GM08714 (cell line): ENCODE results near the gene LRRN3.

Experiments
- H3K4me3 ChIP-seq: fragments of 200-500 bp; sonication (Bioruptor generic); 2 replicates; pipeline ENCODE4 v1.5.1; 2014; ENCODE audit warnings: mild to moderate bottlenecking, low read length, inconsistent platforms
- ZNF274 ChIP-seq: IDR thresholded peaks from 2 replicates; pipeline ENCODE4 v1.6.1; 2012; ENCODE audit warnings: mild to moderate bottlenecking, low read depth, low read length

The LRRN3 gene

DNA sequence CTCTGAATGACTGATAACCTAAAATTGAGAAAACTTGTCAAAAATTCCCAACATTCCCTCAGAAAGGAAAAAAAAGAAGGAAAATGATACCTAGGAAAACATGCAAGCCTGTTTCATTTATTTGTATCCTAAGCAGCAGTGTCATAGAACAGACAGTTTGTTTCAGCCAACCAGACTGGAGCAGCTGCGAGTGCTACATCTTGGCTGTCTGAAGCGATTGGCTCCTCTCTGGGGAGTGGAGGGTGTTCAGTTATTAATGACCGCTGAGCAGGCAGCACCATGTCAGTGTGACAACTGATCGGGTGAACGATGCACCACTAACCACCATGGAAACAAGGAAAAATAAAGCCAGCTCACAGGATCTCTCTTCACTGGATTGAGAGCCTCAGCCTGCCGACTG is at the start of gene LRRN3:
TSS of gene LRRN3 (plus strand) at position 282 of the 400 bp plus-strand sequence. CDS start 31,646 bp downstream, outside the sequence.
- TF ChIP-seq ZNF274 = no peak
- no peak within 1 kb of the TSS for H3K4me3 ChIP-seq

DNA sequence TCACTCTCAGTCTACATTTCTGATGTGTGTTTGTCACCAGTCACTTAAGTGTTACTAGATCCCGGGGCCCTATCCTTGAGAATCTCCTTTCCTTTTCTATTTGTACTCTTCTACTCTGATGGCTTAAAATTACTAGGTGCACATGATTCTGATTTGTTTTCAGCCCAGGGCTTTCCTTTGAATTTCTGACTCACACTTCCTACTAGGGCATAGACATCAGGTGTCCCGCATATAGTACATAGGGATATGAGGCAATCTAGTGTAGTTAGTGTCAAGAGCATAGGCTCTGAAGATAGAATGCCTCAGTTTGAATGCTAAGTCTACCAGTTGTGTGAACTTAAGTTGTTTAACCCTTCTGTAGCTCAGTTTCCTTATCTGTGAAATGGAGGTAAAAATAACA is 49.4 kb upstream of the LRRN3 start:
- TF ChIP-seq ZNF274 = no peak
- no peak overlapping the region for H3K4me3 ChIP-seq

DNA sequence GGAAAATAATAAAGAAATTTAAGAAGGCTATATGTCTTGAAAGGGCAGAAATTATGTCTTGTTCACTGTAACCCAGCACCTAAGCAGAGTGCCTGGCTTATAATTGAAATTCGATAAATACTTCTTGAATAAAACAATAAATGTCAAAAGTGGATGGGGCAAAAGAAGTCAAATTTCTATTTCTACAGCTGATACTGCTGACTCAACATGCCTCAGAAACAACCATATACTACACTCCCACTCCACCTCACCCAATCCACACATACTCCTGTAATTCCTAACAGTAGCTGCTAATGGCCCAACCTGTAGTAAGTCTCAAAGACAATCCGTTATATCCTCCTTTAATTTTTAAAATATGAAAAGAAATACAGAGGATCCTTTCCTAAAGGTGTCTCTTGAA is 48.1 kb upstream of the LRRN3 start:
- H3K4me3 ChIP-seq = no peak overlapping the region
- TF ChIP-seq ZNF274 = no peak

DNA sequence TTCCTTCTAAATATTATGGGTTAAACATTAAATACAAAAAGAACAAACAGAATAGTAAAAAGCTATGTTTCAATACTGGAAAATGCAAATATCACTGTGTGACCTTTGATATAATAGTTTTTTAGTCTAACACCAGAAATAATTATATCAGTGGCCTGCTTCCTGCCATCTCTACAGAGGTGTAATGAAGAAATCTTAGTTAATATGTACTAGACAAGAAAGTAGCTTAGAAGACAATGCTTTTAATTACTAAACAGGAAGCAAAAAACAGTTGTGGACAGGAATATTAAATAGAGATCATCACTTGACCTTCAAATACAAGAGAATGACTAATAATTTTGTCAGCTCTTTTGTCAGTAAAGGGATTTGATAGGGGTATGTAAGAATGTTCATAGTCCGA is 47.4 kb upstream of the LRRN3 start:
- no peak for TF ChIP-seq ZNF274
- H3K4me3 ChIP-seq = no peak overlapping the region

DNA sequence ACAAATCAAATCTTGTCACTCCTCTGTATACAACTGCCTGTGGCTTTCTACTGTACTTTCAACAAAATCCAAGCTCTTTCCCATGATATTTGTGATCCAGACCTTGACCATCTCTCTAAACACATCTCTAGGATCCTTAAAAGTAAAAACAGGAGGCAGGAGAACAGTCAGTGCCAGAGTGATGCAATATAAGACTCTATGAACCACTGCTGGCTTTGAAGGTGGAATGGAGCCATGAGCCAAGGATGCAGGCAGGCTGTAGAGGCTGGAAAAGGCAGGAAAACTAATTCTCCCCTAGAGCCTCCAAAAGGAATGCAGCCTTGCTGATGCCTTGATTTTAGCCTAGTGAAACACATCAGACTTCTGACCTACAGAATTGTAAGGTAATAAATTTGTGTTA is 45.5 kb upstream of the LRRN3 start:
- no peak for TF ChIP-seq ZNF274
- no peak overlapping the region for H3K4me3 ChIP-seq

DNA sequence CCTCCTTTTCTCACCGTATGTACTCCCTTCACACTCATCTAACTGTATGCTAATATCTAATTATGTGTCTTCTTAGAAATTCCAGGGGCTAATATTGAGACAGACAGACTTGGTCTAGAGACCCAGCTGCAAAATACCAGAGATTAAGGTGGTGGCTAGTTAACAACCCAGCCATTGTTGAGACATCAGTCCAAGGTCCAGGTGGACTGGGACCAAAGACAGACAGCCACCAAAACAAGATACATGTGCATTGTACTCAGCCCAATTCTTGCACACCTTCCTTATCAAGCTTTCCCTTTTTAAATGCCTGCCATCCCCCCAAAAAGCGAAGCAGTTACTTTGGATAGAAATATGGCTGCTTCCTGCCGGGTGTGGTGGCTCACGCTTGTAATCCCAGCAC is 43.3 kb upstream of the LRRN3 start:
- no peak for TF ChIP-seq ZNF274
- no peak overlapping the region for H3K4me3 ChIP-seq

DNA sequence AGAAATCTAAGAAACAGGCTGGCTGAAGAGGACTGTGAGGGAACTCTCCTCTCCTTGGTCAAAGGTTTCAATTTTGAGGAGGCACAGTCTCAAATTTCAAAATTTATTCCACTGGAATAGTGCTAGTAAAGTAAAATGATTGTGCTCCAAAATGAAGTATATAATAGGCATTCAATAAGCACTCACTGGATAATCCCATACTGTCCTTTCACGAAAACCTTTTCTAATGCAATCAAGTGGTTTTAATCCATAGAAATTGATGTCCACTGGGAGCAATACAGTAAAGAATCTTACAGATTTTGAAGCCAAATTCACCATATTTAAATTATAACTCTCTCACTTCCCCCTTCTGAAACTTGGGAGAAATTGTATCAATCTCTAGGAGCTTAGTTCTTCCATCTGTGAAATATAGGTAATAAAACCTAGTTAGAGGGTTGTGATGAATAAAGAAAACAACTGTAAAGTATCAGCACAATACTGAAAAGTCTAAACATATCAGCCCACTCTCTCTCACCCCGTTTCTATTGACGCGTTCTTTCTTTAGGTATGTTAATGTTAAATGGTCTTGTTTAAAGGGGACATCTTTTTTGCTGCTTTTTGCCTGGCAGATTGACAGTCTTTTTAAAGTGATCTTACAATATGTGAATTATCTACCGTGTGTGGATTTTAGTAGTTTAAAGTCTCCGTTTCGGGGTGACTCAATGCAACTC is 40.8 kb upstream of the LRRN3 start:
- TF ChIP-seq ZNF274 = no peak
- H3K4me3 ChIP-seq = no peak overlapping the region

DNA sequence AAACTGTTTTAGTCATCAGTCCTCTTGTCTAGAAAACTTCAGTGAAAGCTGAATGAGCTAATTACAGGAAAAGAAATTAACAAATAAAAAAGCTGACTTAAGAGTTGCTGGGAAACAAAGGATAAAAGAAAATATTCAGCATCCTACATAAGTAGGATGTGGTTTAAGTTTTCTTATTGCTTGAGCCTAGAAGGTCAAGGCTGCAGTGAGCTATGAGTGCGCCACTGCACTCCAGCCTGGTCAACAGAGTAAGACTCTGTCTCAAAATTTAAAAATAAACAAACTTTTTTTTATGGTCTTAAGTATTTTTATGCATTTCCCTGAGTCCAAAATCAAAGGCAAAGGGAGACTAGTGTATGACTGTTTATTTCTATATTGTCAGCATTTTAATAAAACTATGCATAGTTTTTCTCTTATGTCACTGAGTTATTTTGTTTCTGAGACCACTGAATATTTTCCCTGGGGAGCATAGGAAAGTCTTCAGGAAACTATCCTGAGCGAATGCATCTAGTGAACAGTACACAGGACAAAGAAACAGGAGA is 40.0 kb upstream of the LRRN3 start:
- TF ChIP-seq ZNF274 = no peak
- no peak overlapping the region for H3K4me3 ChIP-seq

DNA sequence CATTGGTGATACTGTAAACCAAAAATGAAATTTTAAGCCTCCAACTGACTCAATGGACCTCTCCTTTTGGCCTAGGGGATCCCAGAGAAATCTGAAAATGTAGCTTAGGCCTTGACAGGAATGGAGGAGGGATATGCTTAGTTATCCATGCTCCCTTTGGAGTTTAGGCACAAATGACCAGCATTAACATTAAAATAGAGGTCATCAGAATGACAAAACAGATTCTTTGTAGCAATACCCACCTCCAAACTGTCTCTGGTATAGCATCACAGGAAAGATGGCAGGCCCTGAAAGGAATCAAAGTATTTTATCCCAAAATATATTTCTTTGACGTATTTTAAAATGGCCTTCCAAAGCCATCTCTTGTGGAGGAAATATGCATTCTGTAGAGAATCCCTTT is 39.1 kb upstream of the LRRN3 start:
- H3K4me3 ChIP-seq = no peak overlapping the region
- no peak for TF ChIP-seq ZNF274

DNA sequence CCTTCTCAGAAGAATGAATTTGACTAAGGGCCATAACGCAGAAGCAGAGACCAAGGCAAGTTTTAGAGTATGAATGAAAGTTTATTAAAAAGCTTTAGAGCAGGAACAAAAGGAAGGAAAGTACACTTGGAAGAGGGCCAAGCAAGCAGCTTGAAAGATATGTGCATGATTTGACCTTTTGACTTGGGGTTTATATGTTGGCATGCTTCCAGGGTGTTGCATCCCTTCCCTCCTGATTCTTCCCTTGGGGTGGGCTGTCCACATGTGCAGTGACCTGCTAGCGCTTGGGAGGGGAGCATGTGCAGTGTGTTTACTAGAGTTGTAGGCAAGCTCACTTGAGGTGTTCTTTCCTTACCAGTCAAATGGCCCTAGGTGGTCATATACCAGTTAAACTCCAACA is 37.9 kb upstream of the LRRN3 start:
- H3K4me3 ChIP-seq = no peak overlapping the region
- TF ChIP-seq ZNF274 = no peak

DNA sequence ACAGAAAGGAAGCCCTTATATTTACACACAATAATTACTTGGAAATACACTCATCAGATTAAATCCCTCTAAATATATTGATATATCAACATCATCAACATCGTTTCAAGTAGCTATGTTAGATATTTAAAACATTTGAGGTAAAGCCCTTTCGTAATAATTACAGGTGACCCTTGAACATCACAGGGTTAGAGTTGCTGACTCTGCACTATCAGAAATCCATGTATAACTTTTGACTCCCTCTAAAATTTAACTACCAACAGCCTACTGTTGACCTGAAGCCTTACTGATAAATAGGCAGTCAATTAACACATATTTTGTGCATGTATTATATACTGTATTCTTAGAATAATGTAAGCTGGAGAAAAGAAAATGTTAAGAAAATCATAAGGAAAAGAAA is 34.6 kb upstream of the LRRN3 start:
- no peak for TF ChIP-seq ZNF274

DNA sequence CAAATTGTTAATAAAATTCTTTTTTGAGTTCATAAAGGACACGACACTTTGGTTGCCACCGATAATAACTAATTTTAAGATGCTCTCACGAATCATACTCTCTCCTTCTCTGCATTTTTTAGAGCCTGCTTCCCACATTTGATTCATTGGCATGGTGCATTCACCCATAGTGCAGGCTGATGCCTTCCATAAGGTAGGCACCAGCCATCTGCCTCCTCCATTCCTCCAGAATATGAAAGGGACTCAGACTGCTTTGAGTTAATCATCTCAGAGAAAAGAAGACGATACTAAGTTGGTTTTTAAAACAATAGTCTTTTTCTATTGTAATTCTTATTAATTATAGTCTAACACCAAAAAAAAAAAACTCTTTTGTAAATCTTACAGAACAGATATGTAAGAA is 33.9 kb upstream of the LRRN3 start:
- no peak overlapping the region for H3K4me3 ChIP-seq
- TF ChIP-seq ZNF274 = no peak

More for the DNA sequence above, 34.6 kb upstream of the LRRN3 start:
- H3K4me3 ChIP-seq = no peak overlapping the region

DNA sequence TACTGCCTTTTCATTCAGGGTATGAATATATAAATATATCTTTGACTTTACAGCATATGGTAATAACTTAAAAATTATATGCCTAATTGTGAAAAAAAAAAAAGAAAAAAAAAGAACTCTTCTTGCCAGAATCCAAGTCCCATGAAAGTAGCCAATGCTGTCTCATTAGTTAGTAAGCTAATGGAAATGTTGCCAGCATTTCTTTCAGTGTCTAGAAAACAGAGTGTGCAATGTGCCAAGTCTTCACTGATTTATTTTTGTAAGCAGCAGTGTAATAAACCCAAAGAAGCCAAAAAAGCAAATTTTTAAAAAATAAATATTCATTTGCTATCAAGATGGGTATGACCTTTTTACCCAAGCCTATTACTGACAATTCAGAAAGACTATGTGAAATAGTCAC is 31.1 kb upstream of the LRRN3 start:
- TF ChIP-seq ZNF274 = no peak
- H3K4me3 ChIP-seq = no peak overlapping the region

DNA sequence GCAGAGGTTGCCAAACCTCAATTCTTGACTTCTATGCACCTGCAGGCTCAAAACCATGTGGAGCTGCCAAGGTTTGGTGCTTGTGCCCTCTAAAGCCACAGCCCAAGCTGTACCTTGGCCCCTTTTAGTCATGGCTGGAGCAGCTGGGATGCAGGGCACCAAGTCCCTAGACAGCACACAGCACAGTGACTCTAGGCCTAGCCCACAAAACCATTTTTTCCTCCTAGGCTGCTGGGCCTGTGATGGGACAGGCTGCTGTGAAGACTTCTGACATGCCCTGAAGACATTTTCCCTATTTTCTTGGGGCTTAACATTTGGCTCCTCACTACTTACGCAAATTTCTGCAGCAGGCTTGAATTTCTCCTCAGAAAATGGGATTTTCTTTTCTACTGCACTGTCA is 27.8 kb upstream of the LRRN3 start:
- no peak for TF ChIP-seq ZNF274

DNA sequence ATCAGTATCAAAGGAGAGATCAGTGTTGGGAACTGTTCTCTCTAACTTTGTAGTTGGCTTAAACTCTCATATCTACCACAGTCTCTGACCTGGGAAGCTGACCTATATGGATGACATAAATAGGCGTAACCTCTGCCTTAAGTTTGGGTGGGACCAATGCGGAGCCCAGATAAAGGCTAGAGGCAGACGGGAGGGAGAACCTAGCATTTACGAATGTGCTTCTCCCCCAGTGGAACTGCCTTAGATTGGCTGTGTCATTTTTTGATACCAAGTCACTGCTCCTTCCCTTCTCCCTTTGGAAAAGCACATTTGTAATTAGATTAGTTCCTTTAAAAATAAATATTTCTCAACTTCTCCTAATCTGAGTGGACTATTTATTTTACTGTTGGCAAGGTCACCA is 23.7 kb upstream of the LRRN3 start:
- no peak for TF ChIP-seq ZNF274
- no peak overlapping the region for H3K4me3 ChIP-seq

More for the DNA sequence above, 27.8 kb upstream of the LRRN3 start:
- H3K4me3 ChIP-seq = no peak overlapping the region

DNA sequence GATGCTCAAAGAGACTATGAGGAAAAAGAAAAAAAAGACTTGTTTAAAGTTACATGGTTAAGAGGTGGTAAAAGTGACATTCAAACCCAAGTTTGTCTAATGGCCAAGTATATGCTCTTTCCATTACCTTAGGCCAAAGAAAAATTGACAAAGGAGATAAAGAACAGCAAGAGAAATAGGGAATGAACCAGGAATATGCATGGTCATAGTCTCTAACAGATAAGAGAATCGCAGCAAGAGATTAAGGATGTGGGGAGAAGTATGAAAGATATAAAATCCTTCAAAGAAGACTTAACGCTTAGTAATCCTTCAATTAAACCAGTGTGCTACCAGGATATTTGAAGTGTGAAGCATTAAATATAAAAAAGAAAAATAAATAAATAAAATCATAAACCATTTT is 23.2 kb upstream of the LRRN3 start:
- TF ChIP-seq ZNF274 = no peak
- no peak overlapping the region for H3K4me3 ChIP-seq
